Choroid plexus epithelial cell (primary cell): ENCODE results near the gene ROM1.
A peak's percentile ranks its signal among the peaks of the same experiment; 100 is the strongest.

Experiments
- DNase-seq: peaks from one replicate; pipeline ENCODE4 v3.0.0-alpha.2; 2010; ENCODE audit warnings: low read depth
- H3K4me3 ChIP-seq: 2 replicates; pipeline ENCODE4 v1.5.1; 2011; ENCODE audit warnings: low read depth, mild to moderate bottlenecking, control low read depth, low read length, moderate library complexity
- TF ChIP-seq, protein P1 (sequence below): conservative IDR thresholded peaks from 2 replicates; pipeline ENCODE4 v1.5.1; 2011; ENCODE audit warnings: low read depth, mild to moderate bottlenecking, control low read depth, inconsistent platforms, low read length, moderate library complexity

The ROM1 gene

GRCh38 chr11:62599901-62600300 lies 13.2 kb upstream of the ROM1 start:
- TF ChIP-seq, protein P1, sequence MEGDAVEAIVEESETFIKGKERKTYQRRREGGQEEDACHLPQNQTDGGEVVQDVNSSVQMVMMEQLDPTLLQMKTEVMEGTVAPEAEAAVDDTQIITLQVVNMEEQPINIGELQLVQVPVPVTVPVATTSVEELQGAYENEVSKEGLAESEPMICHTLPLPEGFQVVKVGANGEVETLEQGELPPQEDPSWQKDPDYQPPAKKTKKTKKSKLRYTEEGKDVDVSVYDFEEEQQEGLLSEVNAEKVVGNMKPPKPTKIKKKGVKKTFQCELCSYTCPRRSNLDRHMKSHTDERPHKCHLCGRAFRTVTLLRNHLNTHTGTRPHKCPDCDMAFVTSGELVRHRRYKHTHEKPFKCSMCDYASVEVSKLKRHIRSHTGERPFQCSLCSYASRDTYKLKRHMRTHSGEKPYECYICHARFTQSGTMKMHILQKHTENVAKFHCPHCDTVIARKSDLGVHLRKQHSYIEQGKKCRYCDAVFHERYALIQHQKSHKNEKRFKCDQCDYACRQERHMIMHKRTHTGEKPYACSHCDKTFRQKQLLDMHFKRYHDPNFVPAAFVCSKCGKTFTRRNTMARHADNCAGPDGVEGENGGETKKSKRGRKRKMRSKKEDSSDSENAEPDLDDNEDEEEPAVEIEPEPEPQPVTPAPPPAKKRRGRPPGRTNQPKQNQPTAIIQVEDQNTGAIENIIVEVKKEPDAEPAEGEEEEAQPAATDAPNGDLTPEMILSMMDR: no peak
- peak overlapping the region; percentile 93 for H3K4me3 ChIP-seq
- DNase-seq: no peak

DNA sequence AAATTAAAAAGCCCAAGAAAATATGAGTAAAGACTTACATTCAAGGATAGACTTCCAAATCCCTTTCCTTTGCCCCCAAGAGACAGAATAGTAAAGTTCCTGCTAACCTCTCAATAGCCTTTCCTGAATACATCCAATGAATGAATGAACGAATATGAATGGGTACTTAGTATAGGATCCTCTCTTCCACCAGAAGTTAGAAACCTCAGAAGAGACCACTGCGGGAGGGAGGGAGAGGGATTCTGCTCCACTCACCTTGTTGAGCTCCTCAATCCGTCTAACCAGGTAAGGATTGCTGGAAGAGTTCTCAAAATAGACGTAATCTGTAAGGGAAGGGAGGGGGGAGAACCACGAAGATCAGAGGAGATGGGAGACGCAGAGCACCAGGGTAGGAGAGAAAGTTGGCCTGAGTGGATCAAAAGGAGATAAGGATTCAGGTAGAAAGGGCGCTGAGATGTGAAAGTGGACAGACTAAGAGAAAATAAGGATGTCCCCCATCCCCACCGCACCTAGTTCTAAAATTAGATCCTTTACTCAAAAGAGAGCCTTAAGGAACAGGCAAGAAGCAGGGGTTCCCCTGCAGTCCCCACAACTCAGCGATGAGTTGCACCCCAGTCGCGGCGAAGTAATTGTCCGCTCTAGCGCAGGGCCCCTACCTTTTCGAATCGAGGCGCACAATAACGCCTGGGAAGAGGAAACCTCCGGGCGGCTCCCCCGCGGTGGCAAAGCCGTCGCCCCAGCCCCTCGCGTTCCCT lies 12.5 kb upstream of the ROM1 start:
- TF ChIP-seq, protein P1: no peak
- DNase-seq: no peak
- H3K4me3 ChIP-seq: peak overlapping the region; percentile 93

GRCh38 chr11:62601122-62601371 lies 12.0 kb upstream of the ROM1 start:
- DNase-seq: peak; percentile 28
- peak overlapping the region; percentile 93 for H3K4me3 ChIP-seq
- TF ChIP-seq, protein P1: no peak

- peak; percentile 99 for DNase-seq
- TF ChIP-seq, protein P1: no peak
- H3K4me3 ChIP-seq: peak within 1 kb of the TSS; percentile 93
Observed at GRCh38 chr11:62601372-62602140, 11.5 kb upstream of the ROM1 start, which contains the start of gene MTA2. MTA2 (minus strand) TSS chr11:62601865; CDS start chr11:62601450, 415 bp downstream.

DNA sequence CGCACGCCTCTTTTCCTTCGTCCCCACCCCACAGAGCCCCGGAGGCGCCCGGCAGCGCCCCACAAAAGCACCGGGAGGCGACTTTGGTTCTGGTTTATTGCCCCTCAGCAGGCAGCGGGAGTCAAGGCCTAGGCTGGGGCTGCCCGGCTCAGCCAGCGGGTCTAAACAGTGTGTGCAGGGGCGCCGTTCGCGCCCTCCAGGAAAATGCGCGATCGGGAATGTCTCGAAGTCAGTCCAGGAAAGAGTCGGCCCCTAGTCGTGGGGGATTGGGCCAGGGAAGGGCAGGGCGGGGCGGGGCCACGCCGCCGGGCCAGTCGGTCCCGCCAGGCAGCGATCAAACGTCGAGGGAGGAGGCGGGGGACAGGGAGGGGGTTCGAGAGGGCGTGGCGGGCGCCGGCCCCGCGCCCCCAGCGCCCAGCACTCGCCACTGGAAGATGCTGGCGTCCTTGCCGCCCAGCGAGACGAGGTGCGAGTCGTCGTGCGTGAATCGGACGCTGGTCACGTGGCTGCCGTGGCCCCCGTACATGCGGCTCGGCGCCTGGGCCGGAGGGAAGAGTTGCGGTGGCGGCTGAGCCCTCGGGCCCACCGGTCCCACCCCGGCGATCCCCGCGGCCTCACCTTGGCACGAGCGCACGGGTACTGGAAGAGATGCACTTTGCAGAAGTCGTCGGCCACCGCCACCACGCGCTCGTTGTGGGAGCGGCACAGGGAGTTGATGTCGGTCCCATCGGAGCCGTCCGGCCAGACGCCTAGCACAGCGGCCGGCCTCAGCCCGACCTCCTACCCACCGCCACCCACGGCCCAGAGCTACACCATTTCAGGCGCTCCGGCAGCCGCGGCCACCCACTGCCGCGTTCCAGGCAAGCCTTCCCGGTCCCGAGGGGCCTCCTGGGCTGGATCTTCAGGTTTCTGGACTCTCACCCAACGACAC lies 10.7 kb upstream of the ROM1 start:
- H3K4me3 ChIP-seq: peak overlapping the region; percentile 67
- TF ChIP-seq, protein P1: no peak
- peak; percentile 75 for DNase-seq

DNA sequence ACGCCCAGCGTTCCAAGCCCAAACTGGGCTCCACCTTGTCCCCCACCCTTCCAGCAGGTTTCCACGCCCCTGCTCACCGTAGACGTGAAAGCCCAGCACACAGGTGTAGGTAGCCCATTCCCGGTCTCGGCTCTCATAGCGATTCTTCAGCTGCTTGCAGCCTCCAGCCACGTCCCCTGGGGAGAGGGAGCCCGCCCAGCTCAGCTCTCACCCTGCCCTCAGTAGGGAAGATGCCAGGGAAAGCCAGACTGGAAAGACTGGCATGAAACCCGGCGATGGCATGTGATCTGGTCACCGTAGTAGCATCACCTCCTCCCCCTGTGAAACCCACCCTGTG lies 10.0 kb upstream of the ROM1 start:
- TF ChIP-seq, protein P1: no peak
- peak overlapping the region; percentile 67 for H3K4me3 ChIP-seq
- no peak for DNase-seq
